HuH-7 (cell line): ENCODE results near the gene WT1.

Source experiments
- DNase-seq: peaks from one replicate; pipeline ENCODE4 v3.0.0; 2011; ENCODE audit warnings: low spot score

Gene WT1

GRCh38 chr11:32421992-32422391 is 13.3 kb downstream of the WT1 start:
- no peak for DNase-seq

GRCh38 chr11:32420937-32421901 is 14.1 kb downstream of the WT1 start:
- no peak for DNase-seq

- DNase-seq, result no peak
These were observed 15.2 kb downstream of the WT1 start for GRCh38 chr11:32420139-32420538.

- no peak for DNase-seq
These were observed 16.5 kb downstream of the WT1 start for GRCh38 chr11:32418836-32419235.

GRCh38 chr11:32417806-32418205 is 17.5 kb downstream of the WT1 start:
- DNase-seq, result no peak

GRCh38 chr11:32416301-32416700 is 19.0 kb downstream of the WT1 start:
- no peak for DNase-seq

GRCh38 chr11:32414925-32415324 is 20.4 kb downstream of the WT1 start:
- no peak for DNase-seq

- no peak for DNase-seq
These were observed 23.3 kb downstream of the WT1 start for GRCh38 chr11:32411942-32412615.

- no peak for DNase-seq
These were observed 29.7 kb downstream of the WT1 start for GRCh38 chr11:32405592-32405991.

- DNase-seq, result no peak
These were observed 32.5 kb downstream of the WT1 start for GRCh38 chr11:32402836-32403235.

GRCh38 chr11:32400670-32401369 is 34.5 kb downstream of the WT1 start:
- DNase-seq, result no peak

- DNase-seq, result no peak
These were observed 35.1 kb downstream of the WT1 start for GRCh38 chr11:32400196-32400595.

GRCh38 chr11:32396991-32397390 is 38.3 kb downstream of the WT1 start:
- DNase-seq, result no peak

GRCh38 chr11:32396331-32396730 is 39.0 kb downstream of the WT1 start:
- DNase-seq, result no peak

- no peak for DNase-seq
These were observed 40.2 kb downstream of the WT1 start for GRCh38 chr11:32395127-32395526.

- no peak for DNase-seq
These were observed 42.5 kb downstream of the WT1 start for GRCh38 chr11:32392840-32393239.

- no peak for DNase-seq
These were observed 43.3 kb downstream of the WT1 start for GRCh38 chr11:32391956-32392553.

- DNase-seq, result no peak
These were observed 43.9 kb downstream of the WT1 start for GRCh38 chr11:32391479-32391878.

GRCh38 chr11:32390712-32391111 is 44.6 kb downstream of the WT1 start:
- DNase-seq, result no peak

GRCh38 chr11:32388871-32389770 is 46.2 kb downstream of the WT1 start:
- DNase-seq, result no peak

- no peak for DNase-seq
These were observed 47.0 kb downstream of the WT1 start for GRCh38 chr11:32388365-32388764.
